Muscle layer of duodenum (tissue), 2 donors: ENCODE results near the gene HMG20B.

Source experiments
- H3K27ac ChIP-seq: one replicate; pipeline ENCODE4 v1.7.0; 2013; ENCODE audit warnings: mild to moderate bottlenecking, low read length
- H3K27me3 ChIP-seq: one replicate; pipeline ENCODE4 v1.7.0; 2013; ENCODE audit warnings: low read depth, mild to moderate bottlenecking, control low read depth, low read length
- H3K36me3 ChIP-seq, 2 donors: one replicate each; pipeline ENCODE4 v1.7.0; 2013; ENCODE audit warnings: low read length in 2 of 2, control low read depth in 1 of 2, mild to moderate bottlenecking in 1 of 2; ENCODE audit not compliant: insufficient read depth in 2 of 2, control insufficient read depth in 1 of 2
- H3K4me1 ChIP-seq, 2 donors: one replicate each; pipeline ENCODE4 v1.7.0; 2013; ENCODE audit warnings: low read length in 2 of 2, mild to moderate bottlenecking in 2 of 2, control low read depth in 1 of 2, moderate library complexity in 1 of 2; ENCODE audit not compliant: insufficient read depth in 2 of 2, control insufficient read depth in 1 of 2
- H3K4me3 ChIP-seq, 2 donors: one replicate each; pipeline ENCODE4 v1.7.0; 2013; ENCODE audit warnings: low read length in 2 of 2, low read depth in 1 of 2, mild to moderate bottlenecking in 1 of 2
- H3K9me3 ChIP-seq, 2 donors: one replicate each; pipeline ENCODE4 v1.7.0; 2013; ENCODE audit warnings: low read length in 2 of 2, control low read depth in 1 of 2, mild to moderate bottlenecking in 1 of 2; ENCODE audit not compliant: control insufficient read depth in 1 of 2
- donor health status: healthy.

The HMG20B gene

DNA sequence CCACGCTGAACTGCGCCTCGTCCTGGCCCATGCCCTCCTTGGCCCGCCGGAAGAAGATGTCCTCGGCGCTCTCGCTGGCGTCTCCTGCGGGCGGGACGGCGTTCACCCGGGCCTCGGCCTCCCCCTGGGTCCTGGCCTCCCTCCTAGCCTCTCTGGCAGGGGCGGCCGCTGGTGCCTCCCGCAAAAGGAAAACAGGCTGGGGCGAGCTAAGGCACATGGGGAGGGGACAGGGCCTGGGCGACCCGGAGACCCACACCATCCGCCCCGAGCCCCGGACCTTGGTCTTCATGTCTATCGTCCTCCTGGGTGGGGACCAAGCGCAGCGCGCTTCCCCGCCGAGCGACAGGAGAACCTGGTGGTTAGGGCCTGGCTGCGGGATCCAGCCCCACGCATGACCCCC is 39.6 kb downstream of the HMG20B start:
- peaks cover 6 to 28% of the 10 kb centered on the region in 2 donors for H3K36me3 ChIP-seq
- no peak overlapping the region for H3K27ac ChIP-seq
- peaks cover 0 to 30% of the 10 kb centered on the region in 2 donors for H3K4me1 ChIP-seq
- no peaks in the 10 kb centered on the region for H3K9me3 ChIP-seq
- no peak overlapping the region for H3K4me3 ChIP-seq
- no peaks in the 10 kb centered on the region for H3K27me3 ChIP-seq

- H3K36me3 ChIP-seq: peaks cover 6 to 32% of the 10 kb centered on the region in 2 donors
These were observed 40.4 kb downstream of the HMG20B start for GRCh38 chr19:3612901-3613741.

GRCh38 chr19:3613818-3614661 is 41.3 kb downstream of the HMG20B start:
- Histone ChIP-seq H3K27me3 (no peaks in the 10 kb centered on the region), H3K4me1 (peaks cover 0 to 25% of the 10 kb centered on the region in 2 donors), H3K36me3 (peaks cover 6 to 33% of the 10 kb centered on the region in 2 donors), H3K9me3 (no peaks in the 10 kb centered on the region), H3K4me3 (no peak overlapping the region), H3K27ac (no peak overlapping the region)

More at GRCh38 chr19:3612901-3613741, 40.4 kb downstream of the HMG20B start:
- no peaks in the 10 kb centered on the region for H3K27me3 ChIP-seq
- H3K9me3 ChIP-seq: no peaks in the 10 kb centered on the region
- no peak overlapping the region for H3K4me3 ChIP-seq
- peaks cover 0 to 25% of the 10 kb centered on the region in 2 donors for H3K4me1 ChIP-seq
- no peak overlapping the region for H3K27ac ChIP-seq

GRCh38 chr19:3614858-3615505 is 42.2 kb downstream of the HMG20B start:
- H3K4me1 ChIP-seq: peaks cover 0 to 23% of the 10 kb centered on the region in 2 donors
- H3K36me3 ChIP-seq: peaks cover 6 to 36% of the 10 kb centered on the region in 2 donors
- no peaks in the 10 kb centered on the region for H3K27me3 ChIP-seq
- H3K27ac ChIP-seq: no peak overlapping the region
- no peaks in the 10 kb centered on the region for H3K9me3 ChIP-seq
- no peak overlapping the region for H3K4me3 ChIP-seq

DNA sequence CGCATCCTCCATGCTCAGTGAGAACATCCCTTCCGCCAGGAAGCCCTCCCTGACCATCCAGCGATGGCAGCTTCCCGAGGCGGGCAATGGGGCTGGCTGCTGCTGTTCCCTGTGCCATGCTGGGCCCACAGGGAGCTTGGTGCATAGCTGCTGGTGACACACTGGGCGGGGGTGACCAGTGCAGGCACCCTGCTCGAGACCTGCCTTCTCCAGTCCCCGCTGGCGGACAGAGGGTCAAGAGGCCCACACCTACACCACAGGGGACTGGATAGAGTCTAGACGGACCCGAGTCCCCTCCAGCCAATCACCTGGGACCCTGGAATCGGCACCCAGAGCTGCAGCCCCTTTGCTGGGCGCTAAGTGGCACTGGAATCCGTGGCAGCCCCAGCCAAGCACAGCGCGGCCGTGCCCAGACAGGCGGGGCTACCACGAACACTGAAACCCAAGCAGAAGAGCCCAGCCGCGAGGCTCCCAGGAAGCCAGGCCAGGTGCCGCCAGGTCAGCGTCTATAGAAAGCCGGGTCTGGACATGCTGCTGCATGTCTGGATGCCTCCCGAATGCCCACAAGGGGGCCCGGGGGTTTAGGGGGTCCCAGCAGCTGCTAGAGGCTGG is 42.9 kb downstream of the HMG20B start:
- H3K4me3 ChIP-seq: no peak overlapping the region
- H3K36me3 ChIP-seq: peaks cover 6 to 41% of the 10 kb centered on the region in 2 donors
- no peaks in the 10 kb centered on the region for H3K27me3 ChIP-seq
- H3K27ac ChIP-seq: no peak overlapping the region
- peaks cover 0 to 23% of the 10 kb centered on the region in 2 donors for H3K4me1 ChIP-seq
- no peaks in the 10 kb centered on the region for H3K9me3 ChIP-seq

DNA sequence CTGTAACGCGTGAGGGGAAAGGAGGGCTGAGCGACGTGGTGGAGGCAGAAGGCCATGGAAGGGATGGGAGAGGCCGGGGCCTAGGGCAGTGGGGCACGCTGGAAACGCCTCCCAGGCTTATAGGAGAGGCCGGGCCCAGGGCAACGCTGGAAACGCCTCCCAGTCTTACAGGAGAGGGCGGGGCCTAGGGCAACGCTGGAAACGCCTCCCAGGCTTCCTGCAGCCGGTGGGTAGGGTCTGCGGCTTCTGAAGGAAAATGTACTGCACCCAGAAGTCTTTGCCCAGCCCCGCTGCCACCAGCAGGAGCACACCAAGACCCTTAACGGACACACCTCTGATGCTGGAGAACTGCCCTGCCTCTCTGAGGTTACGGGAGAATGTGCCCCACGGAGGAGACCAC is 44.7 kb downstream of the HMG20B start:
- Histone ChIP-seq H3K4me1 (peaks cover 0 to 23% of the 10 kb centered on the region in 2 donors), H3K4me3 (no peak overlapping the region), H3K27ac (no peak overlapping the region), H3K36me3 (peaks cover 0 to 40% of the 10 kb centered on the region in 2 donors), H3K27me3 (no peaks in the 10 kb centered on the region), H3K9me3 (no peaks in the 10 kb centered on the region)

DNA sequence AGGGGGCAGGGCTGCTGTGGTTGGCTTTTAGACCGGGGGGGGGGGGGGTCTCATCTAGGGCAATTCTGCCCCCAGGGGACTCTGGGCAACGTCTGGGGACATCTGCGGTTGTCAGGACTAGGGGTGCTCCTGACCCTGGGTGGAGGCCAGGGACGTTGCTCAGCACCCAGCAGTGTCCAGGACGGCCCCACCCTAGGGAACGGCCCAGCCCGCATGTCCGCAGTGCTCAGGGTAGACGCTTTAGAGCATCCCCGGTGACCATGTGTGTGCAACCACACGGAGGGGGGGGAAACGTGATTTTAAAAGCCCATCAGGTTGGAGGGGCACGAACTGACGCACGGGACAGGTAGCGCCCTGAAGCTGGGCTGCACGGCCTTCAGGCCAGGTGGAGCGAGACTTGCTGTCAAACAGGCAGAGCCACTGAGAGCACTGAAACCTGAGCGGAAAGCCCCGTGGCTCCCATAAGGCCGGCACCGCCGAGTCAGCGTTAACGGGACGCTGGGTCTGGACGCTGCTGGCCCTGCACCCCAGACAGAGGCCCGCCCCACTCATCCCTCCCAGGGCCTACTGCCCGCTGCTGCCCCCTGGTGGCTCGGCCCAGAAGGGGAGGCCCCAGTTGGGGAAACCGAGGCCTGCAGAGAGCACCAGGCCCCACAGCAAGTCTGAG is 45.5 kb downstream of the HMG20B start:
- Histone ChIP-seq H3K4me3 (no peak overlapping the region), H3K36me3 (peaks cover 0 to 44% of the 10 kb centered on the region in 2 donors), H3K4me1 (peaks cover 0 to 19% of the 10 kb centered on the region in 2 donors), H3K9me3 (no peaks in the 10 kb centered on the region), H3K27ac (no peak overlapping the region), H3K27me3 (no peaks in the 10 kb centered on the region)

DNA sequence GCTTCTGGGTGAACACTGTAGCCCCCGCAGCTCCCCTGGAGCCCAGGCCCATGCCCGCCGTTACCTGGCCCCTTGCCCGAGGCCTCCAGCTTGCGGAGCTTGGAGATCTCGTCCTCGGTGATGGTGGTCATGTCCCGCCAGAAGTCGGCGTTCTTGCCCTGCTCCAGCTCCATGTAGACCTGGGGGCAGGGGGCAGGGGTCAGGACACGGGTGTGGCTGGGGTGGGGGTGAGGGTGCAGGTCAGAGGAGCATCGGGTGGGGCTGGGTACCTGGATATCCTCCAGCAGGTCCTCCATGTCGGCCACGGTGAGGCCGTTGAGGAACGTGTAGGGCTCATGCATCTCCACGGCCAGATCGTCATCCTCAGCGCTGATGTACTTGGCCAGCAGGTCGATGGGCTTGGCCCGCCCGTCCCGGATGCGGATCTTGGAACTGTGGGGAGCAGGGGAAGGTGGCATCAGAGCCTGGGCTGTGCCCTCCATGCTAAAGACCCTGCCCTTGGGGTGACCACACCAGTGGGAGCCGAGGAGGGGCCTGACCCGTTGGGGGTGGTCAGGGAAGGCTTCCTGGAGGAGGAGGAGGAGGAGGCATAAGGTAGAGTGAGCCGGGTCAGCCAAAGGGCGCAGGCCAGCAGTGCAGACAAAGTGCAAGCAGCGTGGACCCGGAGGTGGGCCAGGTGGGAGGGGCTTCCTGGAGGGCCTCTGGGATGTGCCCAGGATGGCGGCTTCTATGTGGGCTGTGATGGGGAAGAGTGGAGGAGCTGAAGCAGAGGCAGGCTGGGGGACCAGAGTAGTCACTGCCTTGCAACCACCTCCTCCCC is 46.3 kb downstream of the HMG20B start:
- Histone ChIP-seq H3K4me3 (no peak overlapping the region), H3K27ac (no peak overlapping the region), H3K4me1 (peaks cover 0 to 11% of the 10 kb centered on the region in 2 donors), H3K9me3 (no peaks in the 10 kb centered on the region), H3K27me3 (no peaks in the 10 kb centered on the region), H3K36me3 (peaks cover 0 to 50% of the 10 kb centered on the region in 2 donors)

- Histone ChIP-seq H3K4me3 (no peak overlapping the region), H3K9me3 (no peaks in the 10 kb centered on the region), H3K27me3 (no peaks in the 10 kb centered on the region), H3K4me1 (peaks cover 0 to 13% of the 10 kb centered on the region in 2 donors), H3K36me3 (peaks cover 0 to 50% of the 10 kb centered on the region in 2 donors), H3K27ac (no peak overlapping the region)
These were observed 46.9 kb downstream of the HMG20B start for GRCh38 chr19:3619631-3620012.
